SH-SY5Y (cell line): ENCODE results near the gene ANAPC5.

Source experiments
- GATA2 ChIP-seq: IDR thresholded peaks from 2 replicates; pipeline ENCODE4 v1.6.1; 2011; ENCODE audit warnings: mild to moderate bottlenecking, low read depth, low read length
- GATA3 ChIP-seq: IDR thresholded peaks from 2 replicates; pipeline ENCODE4 v1.6.1; 2011; ENCODE audit warnings: low read depth, mild to moderate bottlenecking, low read length, moderate library complexity

The ANAPC5 gene

DNA sequence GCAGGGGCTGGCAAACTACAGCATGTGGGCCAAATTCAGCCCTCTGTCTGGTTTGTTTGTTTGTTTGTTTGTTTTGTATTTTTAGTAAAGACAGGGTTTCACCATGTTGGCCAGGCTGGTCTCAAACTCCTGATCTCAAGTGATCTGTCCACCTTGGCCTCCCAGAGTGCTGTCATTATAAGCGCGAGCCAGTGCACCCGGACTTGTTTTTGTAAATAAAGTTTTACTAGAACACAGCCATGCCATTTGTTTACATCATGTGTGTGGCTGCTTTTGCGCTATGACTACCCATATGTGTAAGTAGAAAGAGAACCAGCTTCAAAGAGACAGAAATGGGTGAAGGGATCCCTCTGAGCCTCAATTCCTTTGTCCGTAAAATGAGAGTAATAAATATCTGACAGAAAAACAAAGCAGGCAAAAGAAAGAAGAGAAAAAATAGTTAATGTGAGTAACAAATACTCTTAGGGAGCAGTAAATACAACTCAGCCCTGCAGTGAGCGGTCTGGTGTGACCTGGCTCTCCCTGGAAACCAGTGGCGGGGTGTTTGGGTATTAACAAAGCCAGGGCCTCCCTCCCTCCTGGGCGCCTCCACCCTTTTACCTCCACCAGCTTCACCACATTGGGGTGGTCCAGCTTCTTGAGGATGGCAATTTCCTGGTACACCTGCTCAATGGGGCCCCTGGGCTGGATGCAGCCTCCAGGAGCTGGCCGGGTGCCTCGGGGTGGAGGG, 88.8 kb downstream of the ANAPC5 start:
- TF ChIP-seq GATA2 (no peak), GATA3 (no peak)

DNA sequence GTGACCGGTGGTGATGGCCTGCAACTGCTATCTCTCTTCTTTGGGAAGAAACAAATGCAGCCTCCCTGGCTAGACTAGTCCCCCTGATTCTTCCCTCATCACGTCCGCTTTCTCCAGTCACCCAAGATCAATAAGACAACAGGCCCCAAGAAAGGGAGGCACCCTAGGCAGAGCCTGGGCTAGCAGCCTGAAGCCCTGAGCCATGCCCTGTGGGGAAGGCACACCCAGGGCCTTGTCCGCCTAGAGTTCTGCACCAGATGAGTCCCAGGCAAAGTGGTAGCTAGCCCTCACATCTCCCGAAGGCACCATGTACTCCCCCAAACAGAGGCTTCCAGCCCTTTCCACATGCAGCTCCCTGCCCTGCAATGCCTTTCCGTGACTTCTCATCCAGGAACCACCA, 90.8 kb downstream of the ANAPC5 start:
- TF ChIP-seq GATA3 (no peak), GATA2 (no peak)

DNA sequence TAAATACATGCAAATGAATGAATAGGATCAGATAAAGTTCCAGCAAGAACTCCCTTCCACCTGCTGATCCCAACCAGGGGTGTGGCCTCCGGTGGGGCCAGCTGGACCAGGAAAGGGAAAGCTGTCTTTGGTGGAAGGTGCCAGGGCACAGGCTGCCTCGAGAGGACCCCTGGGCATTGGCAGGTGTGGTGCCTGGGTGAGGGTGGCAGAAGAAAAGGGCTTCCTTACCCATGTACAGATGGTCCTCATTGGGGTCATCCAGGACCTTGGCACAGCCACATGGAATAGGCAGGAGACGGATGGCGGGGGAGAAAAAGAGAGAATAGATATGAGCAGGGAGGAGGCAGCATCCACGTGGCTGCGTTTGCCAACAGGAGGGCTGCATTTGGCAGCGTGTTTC, 92.1 kb downstream of the ANAPC5 start:
- TF ChIP-seq GATA2 (no peak), GATA3 (no peak)

DNA sequence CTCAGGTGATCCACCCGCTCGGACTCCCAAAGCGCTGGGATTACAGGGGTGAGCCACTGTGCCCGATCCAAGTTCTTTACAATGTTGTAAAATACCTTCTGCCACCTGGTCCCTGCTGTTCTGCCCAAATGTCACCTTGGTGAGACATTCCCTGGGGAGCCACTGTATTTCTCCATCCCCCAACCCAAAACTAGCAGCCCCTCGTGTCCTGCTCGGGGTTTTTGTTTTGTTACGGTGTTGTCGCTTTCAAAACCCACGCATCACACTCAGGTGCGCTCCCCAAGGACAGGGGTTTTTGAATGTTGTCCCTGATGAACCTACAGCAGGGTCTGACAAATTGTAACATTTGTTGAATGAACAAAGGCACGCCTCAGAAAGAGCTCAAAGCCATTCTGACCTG, 93.1 kb downstream of the ANAPC5 start:
- TF ChIP-seq GATA3 (no peak), GATA2 (no peak)
